ENCODE measurements around the gene CDH4.

- no peak for TF ChIP-seq POLR2AphosphoS5 (IDR thresholded peaks at IDR 0.05; ENCODE audit: low read depth, low read length)
- no peak for TF ChIP-seq TCF7L2 (IDR thresholded peaks at IDR 0.05; ENCODE audit: low read depth, low read length)
- TF ChIP-seq CTCF (IDR thresholded peaks at IDR 0.05), result no peak
- no peak for TF ChIP-seq SIN3A (IDR thresholded peaks at IDR 0.05; ENCODE audit: borderline replicate concordance, insufficient read depth, low read depth, low read length)
Measured at GRCh38 chr20:61684583-61685235, 432.6 kb downstream of the CDH4 start.
